CD14-positive monocyte (primary cell): ENCODE data around the gene CBX1. TPM values are rescaled to one million over a fixed set of nuclear protein-coding genes. Genes with fewer than 3 reads are reported as not detected.

Experiments used
- DNase-seq, 3 donors: peaks; one replicate each; pipeline ENCODE4 v3.0.0-alpha.2; 2011 to 2022
- H2AFZ ChIP-seq: 2 replicates; pipeline ENCODE4 v1.6.0; 2012; ENCODE audit warnings: mild to moderate bottlenecking, low read depth, low read length, inconsistent platforms; ENCODE audit not compliant: insufficient read depth, poor library complexity, severe bottlenecking
- H3K27ac ChIP-seq, 2 donors: 1 replicate in 1 of 2; 2 replicates in 1 of 2; pipeline ENCODE4 v1.5.1; 2012 to 2013; ENCODE audit warnings: low read length in 2 of 2, control low read depth in 1 of 2, inconsistent platforms in 1 of 2, low read depth in 1 of 2, mild to moderate bottlenecking in 1 of 2
- H3K27me3 ChIP-seq, 2 donors: one replicate each; pipeline versions ENCODE4 v1.6.0 to v1.6.1; 2011 to 2013; ENCODE audit warnings: low read length in 2 of 2; ENCODE audit not compliant: control insufficient read depth in 2 of 2, insufficient read depth in 2 of 2
- H3K36me3 ChIP-seq, 2 donors: replicated peaks in 1 of 2; 1 replicate in 1 of 2; 2 replicates in 1 of 2; pipeline versions ENCODE4 v1.5.1 to v1.6.1; 2012 to 2013; ENCODE audit warnings: low read length in 2 of 2, control low read depth in 1 of 2, inconsistent platforms in 1 of 2, mild to moderate bottlenecking in 1 of 2; ENCODE audit not compliant: insufficient read depth in 2 of 2, control insufficient read depth in 1 of 2
- H3K4me1 ChIP-seq, 2 donors: 1 replicate in 1 of 2; 2 replicates in 1 of 2; pipeline versions ENCODE4 v1.5.1 to v1.6.1; 2012 to 2013; ENCODE audit warnings: low read length in 2 of 2, control low read depth in 1 of 2, inconsistent platforms in 1 of 2, mild to moderate bottlenecking in 1 of 2, moderate library complexity in 1 of 2; ENCODE audit not compliant: insufficient read depth in 2 of 2, control insufficient read depth in 1 of 2
- H3K4me2 ChIP-seq: replicated peaks from 2 replicates; pipeline ENCODE3; 2012; ENCODE audit warnings: low read length, moderate library complexity, mild to moderate bottlenecking; ENCODE audit not compliant: poor library complexity, severe bottlenecking; ENCODE audit errors: extremely low read depth
- H3K4me3 ChIP-seq, 3 experiments: fragments of 200-600 bp in 1 of 3; sonication (generic) in 1 of 3; replicated peaks in 1 of 3; 1 replicate in 2 of 3; 2 replicates in 1 of 3; pipeline ENCODE4 v1.5.1; 2011 to 2013; ENCODE audit warnings: low read length in 3 of 3, mild to moderate bottlenecking in 3 of 3, control low read depth in 2 of 3, low read depth in 2 of 3, inconsistent platforms in 1 of 3, moderate library complexity in 1 of 3
- H3K79me2 ChIP-seq: 2 replicates; pipeline ENCODE4 v1.6.0; 2012; ENCODE audit warnings: mild to moderate bottlenecking, control low read depth, inconsistent platforms, low read length, moderate library complexity; ENCODE audit not compliant: insufficient read depth
- H3K9ac ChIP-seq: 2 replicates; pipeline ENCODE4 v1.6.0; 2017; ENCODE audit warnings: low read length, mild to moderate bottlenecking; ENCODE audit not compliant: insufficient read depth, poor library complexity, severe bottlenecking
- H3K9me3 ChIP-seq, 2 donors: replicated peaks in 1 of 2; 1 replicate in 1 of 2; 2 replicates in 1 of 2; pipeline versions ENCODE4 v1.5.1 to v1.6.1; 2012 to 2013; ENCODE audit warnings: low read length in 2 of 2, control low read depth in 1 of 2; ENCODE audit not compliant: control insufficient read depth in 1 of 2, insufficient read depth in 1 of 2
- H4K20me1 ChIP-seq: 2 replicates; pipeline ENCODE4 v1.6.0; 2012; ENCODE audit warnings: mild to moderate bottlenecking, low read length, control low read depth, moderate library complexity; ENCODE audit not compliant: insufficient read depth
- H3K27ac Mint-ChIP-seq, 7 donors: one replicate each; pipeline ENCODE4 v1.8.0; 2020; ENCODE audit warnings: mild to moderate bottlenecking in 7 of 7, mixed read lengths in 7 of 7, moderate library complexity in 6 of 7, inconsistent platforms in 2 of 7
- H3K27me3 Mint-ChIP-seq, 3 donors: one replicate each; pipeline ENCODE4 v1.8.0; 2021 to 2022; ENCODE audit warnings: low read depth in 3 of 3, mild to moderate bottlenecking in 3 of 3, mixed read lengths in 3 of 3, moderate library complexity in 3 of 3, inconsistent platforms in 1 of 3
- H3K36me3 Mint-ChIP-seq, 2 donors: one replicate each; pipeline ENCODE4 v1.8.0; 2020; ENCODE audit warnings: mixed read lengths in 2 of 2, inconsistent platforms in 1 of 2, mild to moderate bottlenecking in 1 of 2
- H3K4me1 Mint-ChIP-seq: one replicate; pipeline ENCODE4 v1.8.0; 2020; ENCODE audit warnings: mild to moderate bottlenecking, mixed read lengths
- H3K4me3 Mint-ChIP-seq, 2 donors: one replicate each; pipeline ENCODE4 v1.8.0; 2020; ENCODE audit warnings: mild to moderate bottlenecking in 2 of 2, mixed read lengths in 2 of 2, moderate library complexity in 1 of 2
- H3K9me3 Mint-ChIP-seq, 7 donors: one replicate each; pipeline ENCODE4 v1.8.0; 2020 to 2022; ENCODE audit warnings: mixed read lengths in 7 of 7, mild to moderate bottlenecking in 6 of 7, moderate library complexity in 6 of 7, inconsistent platforms in 2 of 7
- CTCF ChIP-seq: fragments of 200-600 bp; IDR thresholded peaks from one replicate; pipeline ENCODE4 v1.8.0; 2022; ENCODE audit warnings: antibody characterized with exemption, mild to moderate bottlenecking
- WGBS: methylation state at CpG from one replicate; pipeline ENCODE4 v1.1.5; 2013; ENCODE audit warnings: missing lambda C conversion rate; ENCODE audit not compliant: insufficient coverage; 5-methylcytosine and 5-hydroxymethylcytosine counted together
- intact Hi-C, 2 donors: fragments of 100-400 bp; cut with micrococcal nuclease; formaldehyde crosslinking; loops; one replicate each; pipeline versions ENCODE4 v1.15.0 to v1.15.1; 2023
- polyA plus RNA-seq, 3 donors: library from polyadenylated mRNA; depleted of rRNA in 1 of 3; unstranded in 2 of 3; stranded (reverse) in 1 of 3; fragments of 300-500 nt in 2 of 3; fragments of >200 nt in 1 of 3; fragmentation: Illumina TruSeq in 2 of 3; gene quantifications; 1 replicate in 2 of 3; 2 replicates in 1 of 3; pipeline ENCODE4 v1.2.3, GENCODE V29; 2012 to 2021

The CBX1 gene
- polyA plus RNA-seq, 3 donors = 12.5 to 18.2 (median 17.2) TPM

DNA sequence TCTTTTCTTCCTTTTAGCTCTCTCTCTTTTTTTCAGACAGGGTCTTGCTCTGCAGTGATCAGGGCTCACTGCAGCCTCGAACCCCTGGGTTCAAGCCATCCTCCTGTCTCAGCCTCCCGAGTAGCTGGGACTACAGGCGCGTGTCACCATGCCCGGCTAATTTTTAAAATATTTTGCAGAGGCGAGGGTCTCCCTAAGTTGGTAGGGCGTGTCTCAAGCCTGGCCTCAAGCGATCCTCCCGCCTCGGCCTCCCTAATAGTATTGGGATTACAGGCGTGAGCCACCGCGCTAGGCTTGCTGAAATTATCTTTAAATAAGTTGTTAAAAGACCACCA is 5.5 kb upstream of the CBX1 start:
- Mint-ChIP-seq H3K9me3 (peaks cover 0 to 9% (median 7%) of the 10 kb centered on the region in 7 donors), H3K4me3 (peak overlapping the region; percentile 98 to 99), H3K4me1 (peaks cover 72% of the 10 kb centered on the region), H3K27me3 (peaks cover 0 to 9% (median 0%) of the 10 kb centered on the region in 3 donors), H3K36me3 (peaks cover 3 to 8% of the 10 kb centered on the region in 2 donors), H3K27ac (peak overlapping the region; percentile 88 to 97 (median 94))
- H3K4me2 ChIP-seq = peak overlapping the region; percentile 91
- no peaks in the 10 kb centered on the region for H3K36me3 ChIP-seq
- H3K4me1 ChIP-seq = peaks cover 67 to 79% of the 10 kb centered on the region in 2 donors
- peak overlapping the region; percentile 76 to 94 for H3K27ac ChIP-seq
- peak overlapping the region; percentile 90 for H2AFZ ChIP-seq
- H3K27me3 ChIP-seq = no peaks in the 10 kb centered on the region
- peak overlapping the region; percentile 90 for H3K9ac ChIP-seq
- H3K9me3 ChIP-seq = peaks cover 0 to 6% of the 10 kb centered on the region in 2 donors
- intact Hi-C loops = loop anchor here in 1 of 2 donors (10.0 kb wide), 1 partner anchor 132 kb away; the partner anchor contains the start of gene CDK5RAP3
- 51% methylated on average over 6 of the region's 13 CpGs for WGBS
- peak overlapping the region; percentile 75 to 98 (median 87) for H3K4me3 ChIP-seq
- no peak for DNase-seq
- TF ChIP-seq CTCF = no peak
- peaks cover 47% of the 10 kb centered on the region for H3K79me2 ChIP-seq
- H4K20me1 ChIP-seq = peaks cover 17% of the 10 kb centered on the region

- H3K4me1 Mint-ChIP-seq = peaks cover 61% of the 10 kb centered on the region
- WGBS = 80% methylated on average over 5 of the region's 7 CpGs
Measured at GRCh38 chr17:48104440-48104839, 3.2 kb upstream of the CBX1 start.

More at GRCh38 chr17:48104440-48104839, 3.2 kb upstream of the CBX1 start:
- no peak overlapping the region for H2AFZ ChIP-seq
- H3K36me3 ChIP-seq = no peaks in the 10 kb centered on the region
- H3K4me1 ChIP-seq = peaks cover 56 to 71% of the 10 kb centered on the region in 2 donors
- Mint-ChIP-seq H3K27ac (no peak overlapping the region), H3K36me3 (no peaks in the 10 kb centered on the region), H3K27me3 (peaks cover 0 to 11% (median 0%) of the 10 kb centered on the region in 3 donors), H3K4me3 (no peak overlapping the region), H3K9me3 (peaks cover 0 to 13% (median 7%) of the 10 kb centered on the region in 7 donors)
- intact Hi-C loops = loop anchor here in 1 of 2 donors (5.0 to 10.0 kb wide), 2 partner anchors 57 to 130 kb away; partner anchors contain the start of genes CDK5RAP3 and NFE2L1
- no peak overlapping the region for H3K27ac ChIP-seq
- no peak for DNase-seq
- peaks cover 13% of the 10 kb centered on the region for H4K20me1 ChIP-seq
- no peaks in the 10 kb centered on the region for H3K27me3 ChIP-seq
- no peak overlapping the region for H3K4me3 ChIP-seq
- H3K9me3 ChIP-seq = peaks cover 0 to 6% of the 10 kb centered on the region in 2 donors
- no peak overlapping the region for H3K4me2 ChIP-seq
- no peak overlapping the region for H3K9ac ChIP-seq
- peaks cover 41% of the 10 kb centered on the region for H3K79me2 ChIP-seq
- TF ChIP-seq CTCF = no peak
